ENCODE data around the gene ABTB2. TPM values are rescaled to one million over a fixed set of nuclear protein-coding genes. Genes with fewer than 3 reads are reported as not detected.

Gene ABTB2
- total RNA-seq, 1 donor from 2014 or later: 15.9 TPM

DNA sequence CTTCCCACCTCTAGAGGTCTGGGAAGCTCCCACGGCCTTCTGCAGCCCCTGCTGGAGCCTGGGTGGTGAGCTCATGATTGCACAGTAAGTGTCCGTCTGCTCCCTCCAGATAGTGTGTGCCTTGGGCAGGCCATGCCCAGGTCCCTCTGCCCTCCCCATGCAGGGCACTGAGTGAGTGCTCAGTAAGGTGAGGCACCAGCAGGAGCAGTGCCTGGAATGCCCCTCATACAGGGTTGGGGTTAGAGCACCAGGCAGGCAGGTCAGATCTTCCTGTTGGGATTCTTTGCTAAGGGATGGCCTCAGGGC lies 202.1 kb downstream of the ABTB2 start:
- ATAC-seq (ENCODE audit: poor library complexity): no peak
- no peak for DNase-seq
- intact Hi-C loops (cut with DNase I): no loop called here

DNA sequence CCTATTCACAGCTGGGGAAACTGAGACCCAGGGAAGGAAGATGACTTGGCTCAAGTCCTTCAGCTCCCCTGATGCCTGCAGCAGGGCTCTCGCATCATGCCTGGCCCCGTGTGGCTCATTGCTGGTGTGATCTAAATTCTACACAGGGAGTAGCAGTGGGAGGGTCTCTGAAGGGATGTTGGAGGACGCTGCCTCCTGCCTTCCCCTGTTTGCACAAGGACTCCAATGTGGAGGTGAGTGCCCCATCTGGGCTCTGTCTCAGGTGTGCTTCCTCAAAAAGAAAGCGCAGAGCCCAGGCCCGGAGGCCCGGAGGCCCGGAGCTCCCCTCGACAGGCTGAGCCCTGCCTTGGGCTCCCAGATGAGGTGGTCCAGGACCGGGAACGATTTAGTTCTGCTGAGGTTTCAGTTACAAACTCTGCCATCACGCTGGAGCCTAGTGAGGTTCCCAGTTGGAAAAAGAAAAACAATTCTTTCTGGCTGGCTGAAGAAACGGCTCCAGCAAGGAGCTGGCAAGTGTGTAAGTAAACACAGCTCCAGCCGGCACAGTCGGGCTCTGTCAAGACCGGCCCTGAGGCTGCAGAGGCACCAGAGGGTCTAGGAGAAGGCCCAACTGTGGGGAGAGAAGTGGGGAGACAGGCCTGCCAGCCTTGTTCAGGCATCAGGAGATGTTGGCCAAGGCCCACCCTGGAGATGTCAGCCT lies 202.6 kb downstream of the ABTB2 start:
- DNase-seq (no peak), ATAC-seq (ENCODE audit: poor library complexity) (no peak)
- intact Hi-C loops (cut with DNase I): no loop called here

DNA sequence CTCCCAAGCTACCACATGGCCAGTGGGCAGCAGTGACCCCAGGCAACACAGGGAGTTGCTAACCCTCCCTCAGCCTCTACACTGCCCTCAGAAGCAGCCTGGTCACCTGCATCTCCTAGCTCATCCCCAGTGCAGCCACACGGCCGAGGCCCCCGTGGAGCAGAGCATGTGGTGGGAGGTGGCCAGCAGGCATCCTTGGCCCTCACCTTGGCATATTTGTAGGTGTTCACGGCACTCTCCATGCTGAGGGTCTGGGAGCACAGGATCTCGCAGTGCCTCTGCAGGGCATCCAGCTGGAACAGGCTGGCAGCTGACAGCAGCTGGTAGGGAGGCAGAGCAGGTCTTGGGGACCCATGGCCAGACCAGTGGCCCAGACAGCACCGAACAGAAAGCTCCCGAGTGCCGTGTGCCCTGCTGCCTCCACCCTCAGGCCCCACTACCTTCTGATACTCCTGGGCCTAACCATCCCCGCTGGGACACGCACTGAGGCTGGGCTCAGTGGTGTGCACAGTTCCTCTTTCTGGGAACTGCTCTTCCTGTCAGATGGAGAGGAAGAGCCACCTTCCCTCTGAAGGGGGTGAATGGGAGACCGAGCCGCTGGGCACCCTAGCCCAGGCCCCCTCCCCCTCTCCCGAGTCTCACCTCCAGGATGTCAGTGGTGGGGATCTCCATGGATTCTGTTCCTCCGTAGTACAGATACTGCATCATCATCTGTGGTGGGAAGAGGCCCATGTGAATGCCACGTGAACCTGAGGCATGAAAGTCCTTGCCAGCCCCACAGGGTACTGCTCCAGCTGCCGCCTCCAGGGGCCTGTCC lies 203.5 kb downstream of the ABTB2 start:
- DNase-seq: no peak
- intact Hi-C loops (cut with DNase I): no loop called here

DNA sequence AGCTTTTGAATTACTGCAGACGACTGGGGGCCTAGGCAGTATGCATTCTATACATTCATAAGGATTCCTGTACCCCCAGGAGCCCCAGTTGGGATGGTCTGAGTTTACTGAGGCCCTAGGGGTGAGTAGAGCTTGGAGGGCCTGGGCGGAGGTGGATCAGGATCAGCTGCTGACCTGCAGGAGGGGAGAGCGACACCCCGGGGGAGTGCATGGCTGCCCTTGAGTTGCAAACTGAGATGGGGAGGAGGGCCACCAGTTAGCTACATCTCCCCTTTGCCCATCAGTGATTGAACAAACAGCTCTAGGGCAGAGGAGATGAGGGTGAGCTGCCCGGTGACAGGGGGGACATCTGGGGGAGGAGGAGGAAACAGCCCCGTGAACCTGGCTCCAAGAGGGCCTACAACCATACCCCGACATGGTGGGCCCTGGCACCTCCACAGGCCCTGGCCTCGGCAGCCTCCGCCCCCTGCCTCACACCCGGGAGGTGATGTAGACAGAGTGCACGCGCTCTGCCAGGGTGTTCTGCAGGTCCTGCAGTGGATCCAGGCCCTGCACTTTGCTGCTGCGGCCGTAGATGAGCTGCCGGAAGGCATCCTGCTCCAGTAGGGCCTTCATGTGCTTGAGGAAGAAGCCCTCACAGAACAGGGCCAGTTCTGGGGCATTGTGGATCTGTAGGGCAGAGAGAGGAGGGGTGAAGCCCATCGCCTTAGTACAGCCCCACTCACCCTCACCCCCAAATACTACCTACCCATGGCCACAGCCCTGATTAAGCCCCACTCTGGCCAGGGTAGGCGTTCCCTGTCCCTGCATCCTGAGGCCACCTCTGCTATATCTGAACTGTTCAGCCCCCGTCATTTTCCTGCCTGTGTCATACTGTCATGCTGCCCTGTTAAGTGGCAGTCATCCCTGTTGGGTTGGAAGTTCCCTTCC lies 205.6 kb downstream of the ABTB2 start:
- ATAC-seq (ENCODE audit: poor library complexity) (no peak), DNase-seq (no peak)
- intact Hi-C loops (cut with DNase I): no loop called here

More for the DNA sequence above, 203.5 kb downstream of the ABTB2 start:
- no peak for ATAC-seq (ENCODE audit: poor library complexity)

DNA sequence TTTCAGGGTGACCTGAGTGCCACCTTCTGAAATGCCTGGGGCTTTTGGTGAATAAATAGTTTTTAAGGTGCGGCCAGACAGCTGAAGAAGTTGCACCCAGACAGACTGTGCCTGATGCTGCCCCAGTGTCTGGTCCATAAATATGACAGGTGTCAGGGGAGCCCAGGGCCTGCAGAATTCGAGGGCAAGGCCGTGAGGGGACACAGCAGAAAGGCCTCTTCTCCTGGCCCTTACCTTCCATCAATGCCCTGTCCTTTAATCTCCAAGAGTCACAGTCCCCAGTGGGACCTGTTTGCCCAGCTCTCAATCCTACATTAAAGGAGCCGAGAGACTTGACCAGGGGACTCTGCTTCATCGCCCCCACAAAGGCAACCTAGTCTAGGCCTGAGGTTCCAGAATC lies 206.6 kb downstream of the ABTB2 start:
- no peak for DNase-seq
- intact Hi-C loops (cut with DNase I): no loop called here
- ATAC-seq (ENCODE audit: poor library complexity): no peak

DNA sequence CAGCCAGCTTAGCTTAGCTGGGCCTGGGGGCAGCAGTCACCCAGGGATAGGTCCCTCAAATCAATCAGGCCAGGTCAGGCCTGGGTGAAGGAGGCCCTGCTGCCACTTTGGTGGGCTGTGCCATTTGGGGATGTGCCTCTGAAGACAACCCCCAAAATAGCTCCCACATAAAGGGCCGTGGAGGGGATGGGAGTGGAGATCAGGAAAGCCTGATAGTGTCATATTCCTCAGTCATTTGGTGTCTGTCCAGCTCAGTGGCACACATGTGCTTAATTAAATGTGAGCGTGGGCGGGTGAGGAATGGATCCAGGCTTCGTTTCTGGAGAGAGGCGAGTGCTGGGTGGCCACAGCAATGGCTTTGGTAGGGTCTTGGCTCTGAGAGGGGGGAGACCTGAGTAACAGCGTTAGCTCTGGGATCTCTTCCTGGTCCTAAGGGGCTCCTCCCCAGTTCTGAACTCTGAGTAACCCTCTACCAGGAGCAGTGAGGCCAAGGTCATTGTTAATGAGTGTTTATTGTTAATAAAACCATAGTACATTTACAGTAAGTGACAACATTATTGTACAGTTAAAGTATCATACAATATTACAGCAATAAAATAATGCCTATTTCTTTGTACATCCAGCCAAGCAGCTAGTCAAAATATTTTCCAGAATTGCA lies 207.2 kb downstream of the ABTB2 start:
- ATAC-seq (ENCODE audit: poor library complexity): no peak
- intact Hi-C loops (cut with DNase I): no loop called here

DNA sequence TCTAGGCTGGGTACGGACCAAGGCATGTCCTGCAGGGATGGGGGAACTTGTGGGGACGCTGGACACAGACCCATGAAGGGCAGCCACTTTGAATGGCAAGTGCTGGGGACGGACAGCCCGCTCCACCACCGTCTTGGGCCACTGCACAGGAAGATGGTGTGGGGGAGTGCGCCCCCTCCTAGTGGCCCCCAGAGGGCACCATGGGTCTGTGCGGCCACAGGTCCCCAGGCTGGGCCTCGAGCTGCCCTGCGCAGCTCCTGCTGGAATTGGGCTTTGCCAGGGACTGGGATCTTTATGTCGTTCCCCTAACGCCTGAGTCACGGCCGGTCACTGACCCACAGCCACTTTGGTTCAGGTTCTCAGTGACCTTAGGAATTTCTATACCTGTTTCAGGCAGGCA lies 208.0 kb downstream of the ABTB2 start:
- ATAC-seq (ENCODE audit: poor library complexity) (no peak), DNase-seq (no peak)
- intact Hi-C loops (cut with DNase I): loop anchor here (10.0 kb wide), 1 partner anchor 145 kb away; no protein-coding TSS in a partner anchor

More for the DNA sequence above, 207.2 kb downstream of the ABTB2 start:
- DNase-seq: no peak

DNA sequence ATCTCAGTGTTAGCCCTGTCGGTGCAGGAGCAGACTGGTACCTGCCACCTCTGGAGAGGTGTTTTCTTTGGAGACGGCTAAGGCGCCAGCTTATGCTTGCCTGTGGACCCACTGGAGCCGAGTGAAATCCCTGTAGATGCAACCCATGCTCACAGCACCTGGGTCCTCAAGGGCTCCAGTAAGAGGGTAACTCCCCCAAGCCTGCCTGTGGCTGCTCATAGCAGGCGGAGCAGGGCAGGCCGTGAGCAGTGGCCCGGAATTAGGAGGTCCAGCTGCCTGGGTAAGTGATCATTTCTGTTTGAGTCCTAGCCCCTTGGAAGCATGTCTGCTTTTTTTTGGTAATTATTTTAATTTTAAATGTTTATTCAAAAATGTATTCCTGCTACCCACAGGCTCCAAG lies 208.5 kb downstream of the ABTB2 start:
- no peak for DNase-seq
- intact Hi-C loops (cut with DNase I): loop anchor here (10.0 kb wide), 1 partner anchor 144 kb away; no protein-coding TSS in a partner anchor
- ATAC-seq (ENCODE audit: poor library complexity): no peak

DNA sequence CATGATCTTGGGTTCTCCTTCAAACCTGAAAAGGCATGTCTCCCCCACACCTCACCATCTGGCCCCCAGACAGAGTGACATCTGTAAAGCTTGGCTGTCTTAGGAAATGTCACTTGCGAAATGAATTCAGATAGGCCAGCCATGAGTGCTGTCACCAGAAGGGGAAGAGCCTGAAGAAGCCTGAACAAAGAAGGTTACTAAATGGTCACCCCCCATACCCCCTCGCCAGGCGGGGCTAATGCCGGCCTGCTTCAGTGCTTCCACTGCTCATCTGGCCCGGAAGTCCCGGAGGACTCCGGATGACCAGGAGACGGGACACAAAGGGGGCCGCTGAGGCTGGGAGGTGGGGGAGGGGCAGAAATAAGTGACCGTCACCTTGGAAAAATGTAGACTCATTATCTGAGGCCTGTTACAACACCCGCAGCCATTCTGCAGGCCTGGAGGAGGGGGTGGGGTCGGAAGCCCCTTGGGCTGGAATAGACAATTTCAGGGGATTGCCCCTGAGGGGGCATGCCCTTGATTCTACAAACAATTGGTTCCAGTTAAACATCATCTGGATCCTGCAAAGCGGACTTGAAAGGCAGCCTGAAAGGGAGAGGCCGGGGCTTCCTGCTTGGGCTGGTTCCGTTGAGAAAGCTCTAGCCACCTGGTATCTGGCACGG lies 209.2 kb downstream of the ABTB2 start:
- intact Hi-C loops (cut with DNase I): loop anchor here (10.0 kb wide), 1 partner anchor 144 kb away; no protein-coding TSS in a partner anchor
- DNase-seq (no peak), ATAC-seq (ENCODE audit: poor library complexity) (no peak)

DNA sequence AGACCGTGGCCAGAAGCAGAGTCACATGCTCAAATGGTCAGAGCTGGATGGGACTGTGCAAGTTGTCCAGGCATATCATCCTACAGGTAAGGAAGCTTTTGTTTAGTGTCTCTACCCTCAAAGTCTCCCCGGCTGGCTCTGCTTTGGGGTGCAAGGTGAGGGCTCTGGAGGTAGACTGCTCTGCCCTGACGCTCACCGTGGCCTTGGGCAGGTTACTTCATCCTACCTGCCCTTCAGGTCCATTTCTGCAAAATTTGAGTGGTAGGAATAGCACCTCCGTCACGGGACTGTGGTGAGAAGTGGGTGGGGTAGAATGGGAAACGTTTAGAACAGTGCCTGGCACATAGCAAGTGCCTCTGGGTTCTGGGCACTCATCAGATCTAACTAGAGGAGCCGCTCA lies 210.2 kb downstream of the ABTB2 start:
- intact Hi-C loops (cut with DNase I): loop anchor here (10.0 kb wide), 1 partner anchor 143 kb away; no protein-coding TSS in a partner anchor
- DNase-seq (no peak), ATAC-seq (ENCODE audit: poor library complexity) (no peak)

DNA sequence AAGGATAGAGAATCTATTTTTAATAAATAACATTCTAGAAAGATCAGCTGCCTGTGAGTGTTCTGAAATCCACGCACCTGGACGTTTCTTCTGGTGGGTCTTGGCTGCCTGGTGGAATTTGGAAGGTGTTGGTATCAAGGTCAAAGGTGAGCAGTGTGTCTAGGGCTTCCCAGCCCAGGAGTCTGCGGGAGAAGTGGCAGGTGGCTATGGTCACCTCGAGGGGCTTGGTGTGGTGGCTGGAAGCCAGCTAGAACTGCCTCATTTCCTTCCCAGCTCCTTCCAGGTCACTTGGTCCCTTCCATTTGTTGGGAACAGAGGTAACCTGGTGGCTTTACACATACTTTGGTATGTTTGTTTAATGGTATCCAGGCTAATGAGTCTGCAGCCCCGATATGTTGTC lies 210.9 kb downstream of the ABTB2 start:
- ATAC-seq (ENCODE audit: poor library complexity) (no peak), DNase-seq (no peak)
- intact Hi-C loops (cut with DNase I): loop anchor here (10.0 kb wide), 1 partner anchor 142 kb away; no protein-coding TSS in a partner anchor

DNA sequence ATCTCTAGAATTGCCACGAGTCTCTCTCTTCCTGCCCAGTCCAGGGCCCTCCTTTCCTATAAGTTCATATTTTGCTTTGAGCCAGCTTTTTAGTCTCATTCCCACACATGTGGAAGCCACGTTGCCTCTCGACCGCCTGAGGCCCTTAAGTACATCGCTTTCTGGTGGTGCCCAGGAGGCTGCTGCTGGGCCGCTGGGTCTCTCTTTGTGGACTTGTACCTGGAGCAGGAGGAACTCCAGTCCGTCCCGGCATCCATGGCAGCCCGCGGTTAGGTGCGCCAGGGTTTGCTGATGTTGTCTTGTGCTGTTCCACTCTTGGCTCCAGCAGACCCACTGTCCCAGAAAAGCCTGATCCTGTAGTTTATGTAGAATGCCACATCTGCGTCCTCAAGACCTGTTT lies 211.4 kb downstream of the ABTB2 start:
- ATAC-seq (ENCODE audit: poor library complexity): no peak
- intact Hi-C loops (cut with DNase I): loop anchor here (10.0 kb wide), 1 partner anchor 142 kb away; no protein-coding TSS in a partner anchor
- no peak for DNase-seq

DNA sequence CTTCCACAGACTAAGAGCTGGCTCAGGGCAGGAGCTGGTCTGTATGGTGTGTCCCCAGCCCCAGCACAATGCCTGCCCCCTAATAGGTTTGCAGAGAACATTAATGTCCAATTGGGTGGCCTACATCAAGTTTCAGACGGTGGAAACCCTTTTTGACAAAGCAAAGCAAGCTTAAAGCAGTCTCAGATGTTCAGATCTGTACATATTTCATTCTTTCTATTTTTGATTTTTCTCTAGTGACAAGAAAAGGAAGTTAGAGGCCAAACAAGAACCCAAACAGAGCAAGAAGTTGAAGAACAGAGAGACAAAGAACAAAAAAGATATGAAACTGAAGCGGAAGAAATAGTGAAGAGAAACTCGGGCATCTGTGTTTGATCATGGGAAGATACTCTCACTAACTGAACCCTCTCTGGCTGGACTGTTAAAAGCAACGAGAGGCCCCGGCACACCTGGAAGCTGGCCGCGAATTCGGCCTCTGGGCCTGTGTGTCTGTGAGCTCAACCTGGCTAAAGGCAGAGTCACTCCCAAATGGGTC lies 211.9 kb downstream of the ABTB2 start:
- ATAC-seq (ENCODE audit: poor library complexity) (no peak), DNase-seq (no peak)
- intact Hi-C loops (cut with DNase I): loop anchor here (10.0 kb wide), 1 partner anchor 141 kb away; no protein-coding TSS in a partner anchor

DNA sequence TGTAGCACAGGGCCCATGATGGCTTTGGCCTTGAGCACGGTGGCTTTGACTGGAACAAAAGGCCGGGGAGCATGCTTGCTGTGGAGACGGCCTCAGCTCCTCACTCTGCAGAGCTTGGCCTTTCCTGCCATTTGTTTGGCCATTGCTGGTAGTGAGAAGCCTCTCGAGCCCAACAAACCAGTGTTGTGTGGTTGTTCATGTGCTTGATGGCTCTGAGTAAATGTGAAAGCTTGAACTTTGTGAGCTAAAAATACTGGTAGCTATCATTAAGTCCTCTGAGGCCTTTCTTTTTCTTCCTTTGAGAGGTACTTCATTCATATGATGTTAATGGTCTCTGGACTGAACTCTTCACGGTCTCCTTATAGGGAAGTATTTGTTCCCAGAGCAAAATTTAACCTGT lies 212.7 kb downstream of the ABTB2 start:
- ATAC-seq (ENCODE audit: poor library complexity) (no peak), DNase-seq (no peak)
- intact Hi-C loops (cut with DNase I): loop anchor here (10.0 kb wide), 1 partner anchor 140 kb away; no protein-coding TSS in a partner anchor

DNA sequence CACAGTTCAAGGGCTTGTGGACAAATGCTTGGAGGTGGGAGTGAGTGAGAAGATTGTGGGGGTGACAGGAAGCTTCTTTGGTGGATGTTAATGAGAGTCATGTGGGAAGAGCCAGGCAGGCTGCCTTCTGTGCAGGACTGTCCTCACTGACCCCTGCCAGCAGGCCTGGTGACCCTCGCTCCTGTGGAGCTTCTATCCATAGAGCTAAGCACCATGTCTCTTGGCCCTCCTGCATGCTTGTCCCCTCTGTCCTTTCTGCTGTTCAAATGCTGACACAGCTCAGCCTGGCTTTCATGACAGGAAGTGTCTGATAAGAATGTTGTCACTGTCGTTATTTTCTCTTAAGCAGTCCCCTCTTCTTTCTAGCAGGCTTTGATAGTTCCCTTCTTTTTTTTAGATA lies 214.8 kb downstream of the ABTB2 start:
- intact Hi-C loops (cut with DNase I): loop anchor here (10.0 kb wide), 1 partner anchor 138 kb away; no protein-coding TSS in a partner anchor
- DNase-seq: no peak
- ATAC-seq (ENCODE audit: poor library complexity): peak; percentile 63

DNA sequence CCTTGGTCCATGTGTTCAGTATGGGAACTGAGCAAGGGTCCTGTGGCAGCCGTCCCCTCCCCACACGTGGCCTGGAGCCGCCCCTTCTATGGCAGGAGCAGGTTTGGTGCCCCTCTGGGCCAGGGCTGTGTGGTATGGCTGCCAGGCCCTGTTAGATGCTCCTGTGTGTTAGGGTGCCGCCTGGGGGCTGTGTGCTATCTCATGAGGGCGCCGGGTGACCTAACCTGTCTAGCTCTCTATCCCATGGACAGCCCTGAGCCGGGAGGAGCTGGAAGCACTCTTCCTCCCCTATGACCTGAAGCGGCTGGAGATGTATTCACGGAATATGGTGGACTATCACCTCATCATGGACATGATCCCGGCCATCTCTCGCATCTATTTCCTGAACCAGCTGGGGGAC lies 217.7 kb downstream of the ABTB2 start:
- no peak for DNase-seq
- intact Hi-C loops (cut with DNase I): loop anchor here (10.0 kb wide), 1 partner anchor 135 kb away; no protein-coding TSS in a partner anchor
- ATAC-seq (ENCODE audit: poor library complexity): no peak

DNA sequence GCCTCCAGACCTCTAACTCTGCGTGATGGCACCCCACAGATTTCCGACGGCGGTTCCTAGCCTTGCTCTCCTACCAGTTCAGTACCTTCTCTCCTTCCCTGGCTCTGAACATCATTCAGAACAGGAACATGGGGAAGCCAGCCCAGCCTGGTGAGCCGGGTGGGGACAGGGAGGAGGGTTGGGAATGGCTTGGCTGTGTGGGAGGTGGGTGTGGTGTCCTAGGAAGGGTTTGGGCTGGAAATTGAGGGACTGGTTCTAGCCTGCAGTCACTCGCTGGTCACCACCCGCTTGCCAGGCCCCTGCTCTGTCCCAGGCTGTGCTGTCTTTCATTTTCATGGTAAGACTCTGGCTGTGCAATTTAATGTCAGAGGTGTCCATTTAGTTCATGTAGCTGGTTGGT lies 218.5 kb downstream of the ABTB2 start:
- ATAC-seq (ENCODE audit: poor library complexity) (no peak), DNase-seq (no peak)
- intact Hi-C loops (cut with DNase I): no loop called here

All from Right ventricle myocardium superior (tissue), 1 donor.